HG03439 (cell line): Measurements from ENCODE around the gene SNAP47.

Source experiments
- ATAC-seq: cut with Tn5 transposase; IDR thresholded peaks from one replicate; pipeline ENCODE4 v1.9.1; 2021; ENCODE audit warnings: mild to moderate bottlenecking, moderate library complexity; ENCODE audit not compliant: unreplicated experiment

The SNAP47 gene

DNA sequence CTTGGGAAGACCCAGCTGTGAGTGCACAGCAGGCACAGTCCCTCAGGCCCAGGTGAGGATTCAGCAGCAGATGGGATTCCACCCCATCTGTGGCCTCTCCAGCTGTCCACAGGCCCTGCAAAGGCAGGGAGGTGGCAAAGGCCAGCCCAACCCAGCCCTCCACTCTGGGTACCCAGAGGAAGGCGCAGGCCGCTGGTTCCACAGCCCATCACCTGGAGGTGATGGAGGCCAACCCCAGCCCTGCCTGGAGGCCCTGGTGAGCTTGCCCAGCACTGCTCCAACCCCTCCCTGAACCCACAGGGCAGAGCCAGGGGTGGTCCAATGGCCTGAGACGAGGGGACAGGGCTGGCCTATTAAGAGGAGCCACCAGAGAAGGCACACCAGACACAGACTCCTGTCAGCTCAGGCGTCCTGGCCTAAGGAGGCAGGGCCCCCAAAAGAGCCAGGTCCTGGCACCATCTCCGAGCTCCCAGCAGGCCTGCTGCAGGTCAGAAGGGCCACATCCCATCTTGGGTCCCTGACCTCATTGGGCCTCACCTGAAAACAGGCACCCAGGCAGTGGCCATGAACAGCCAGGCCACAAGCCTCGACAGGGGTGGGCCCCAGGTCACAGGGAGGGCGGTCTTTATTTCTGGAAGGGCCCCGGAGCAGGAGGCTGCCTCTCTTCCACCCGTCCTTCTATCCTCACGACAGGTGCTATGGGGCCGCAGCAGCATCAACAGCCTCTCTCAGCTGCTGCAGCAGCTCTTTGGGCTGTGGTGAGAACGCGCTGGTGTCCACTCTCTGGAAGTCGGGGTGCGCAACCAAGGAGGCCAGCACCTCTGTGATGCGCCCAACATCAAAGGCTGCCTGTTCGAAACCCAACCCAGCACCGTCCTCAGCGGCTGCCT is 3.3 kb upstream of the SNAP47 start:
- no peak for ATAC-seq

DNA sequence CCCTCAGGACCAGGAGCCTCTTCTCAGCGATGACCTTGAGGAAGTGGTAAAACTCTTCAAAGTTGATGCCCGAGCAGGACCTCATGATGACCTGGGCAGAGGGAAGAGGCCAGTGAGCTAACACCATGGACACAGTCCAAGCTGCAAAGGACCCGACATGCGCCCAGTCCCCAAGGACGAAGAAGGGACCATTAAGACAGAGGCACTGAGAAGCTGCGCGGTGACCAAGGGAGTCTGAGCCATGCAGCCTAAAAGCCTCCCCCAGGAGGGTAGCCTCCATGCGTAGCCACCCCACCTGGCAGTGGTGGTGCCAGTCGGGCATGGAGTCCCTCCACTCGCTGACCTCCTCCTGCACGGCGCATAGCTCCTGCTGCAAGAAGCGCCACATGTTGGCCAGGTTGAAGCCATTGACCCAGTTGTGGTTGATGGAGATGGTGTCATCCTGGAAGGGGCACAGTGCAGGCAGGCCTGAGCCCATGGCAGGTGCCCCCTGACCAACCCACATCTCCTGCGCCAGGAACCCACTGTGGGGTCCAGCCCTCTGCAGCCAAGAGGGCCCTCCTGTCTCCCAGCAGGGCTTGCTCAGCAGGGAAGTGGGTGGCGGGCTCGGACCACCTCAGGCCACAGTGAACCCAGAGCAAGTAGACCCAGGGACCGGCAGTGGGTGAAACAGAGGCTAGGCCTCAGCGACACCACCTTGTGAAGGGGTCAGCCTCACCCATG is 2.5 kb upstream of the SNAP47 start:
- ATAC-seq = no peak

DNA sequence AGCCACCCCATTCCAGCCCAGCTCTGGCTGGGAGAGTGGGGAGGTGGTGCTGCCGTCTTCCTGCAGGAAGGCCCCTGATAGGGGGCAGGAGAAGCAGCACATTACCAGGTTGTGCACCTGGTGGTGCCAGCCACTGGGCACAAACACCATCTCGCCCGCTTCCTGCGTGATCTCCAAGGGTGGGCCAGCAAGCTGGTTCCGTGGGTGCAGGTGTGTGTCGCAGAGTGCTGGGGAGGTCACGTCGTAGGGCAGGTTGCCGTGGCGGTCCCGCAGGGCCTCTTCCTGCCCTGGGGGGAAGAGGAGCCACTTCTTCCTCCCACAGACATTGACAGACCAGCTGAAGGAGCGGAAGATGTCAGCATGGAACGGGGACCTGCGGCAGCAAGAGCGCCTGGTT is 1.9 kb upstream of the SNAP47 start:
- ATAC-seq = no peak

DNA sequence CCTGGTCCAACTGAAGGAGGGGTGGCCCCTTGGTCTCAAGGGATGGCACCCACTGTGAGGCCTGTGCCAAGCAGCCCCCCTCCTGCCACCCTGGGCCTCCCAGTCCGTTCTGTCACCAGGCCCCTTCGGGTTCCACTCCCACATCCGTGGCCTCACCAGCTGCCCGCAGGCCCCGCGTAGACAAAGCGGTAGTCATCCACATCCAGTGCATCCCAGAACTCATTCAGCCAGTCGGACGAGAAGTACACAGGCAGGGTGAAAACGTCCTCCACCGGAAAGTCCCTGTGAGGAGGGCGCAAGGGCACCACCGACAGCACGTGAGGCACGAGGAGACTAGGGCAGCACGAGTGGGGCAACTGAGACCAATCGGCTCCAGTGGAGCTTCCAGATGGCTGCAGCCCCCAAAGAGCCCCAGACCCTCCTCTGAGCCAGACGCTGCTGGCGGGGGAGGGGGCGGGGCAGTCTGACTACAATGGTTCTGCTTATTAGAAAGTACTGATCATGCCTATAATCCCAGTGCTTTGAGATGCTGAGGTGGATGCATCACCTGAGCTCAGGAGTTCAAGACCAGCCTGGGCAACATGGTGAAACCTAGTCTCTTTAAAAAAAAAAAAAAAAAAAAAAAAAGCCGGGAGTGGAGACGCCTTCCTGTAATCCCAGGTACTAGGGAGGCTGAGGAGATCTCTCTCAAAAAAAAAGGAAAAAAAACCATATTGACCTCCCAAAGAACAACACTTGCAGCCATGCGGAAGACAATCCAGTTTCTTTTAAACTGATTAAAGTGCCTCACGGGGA is 1.3 kb upstream of the SNAP47 start:
- ATAC-seq = no peak

- ATAC-seq = no peak
These were observed 734 bp upstream of the SNAP47 start for GRCh38 chr1:227734546-227734855.

GRCh38 chr1:227735539-227736285 is 477 bp downstream of the SNAP47 start:
- ATAC-seq = no peak

GRCh38 chr1:227736814-227737432 is 1.7 kb downstream of the SNAP47 start:
- no peak for ATAC-seq

DNA sequence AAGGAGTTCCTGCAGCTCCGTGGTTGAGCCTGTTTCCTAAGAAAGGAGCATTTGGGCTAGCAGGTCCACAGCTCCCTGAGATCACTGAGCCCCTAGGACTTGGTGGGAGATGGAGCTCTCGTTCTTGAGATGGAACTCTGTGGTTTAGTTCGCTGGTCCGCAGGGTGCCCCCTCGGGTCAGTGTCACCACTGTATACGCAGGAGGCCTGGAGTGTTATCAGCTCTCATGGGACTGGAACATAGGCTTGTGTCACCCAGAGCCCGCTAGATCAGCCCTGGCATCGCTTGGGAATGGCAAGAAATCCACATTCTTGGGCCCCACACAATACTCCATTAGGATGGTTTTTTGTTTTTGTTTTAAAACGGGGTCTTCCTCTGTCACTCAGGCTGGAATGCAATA is 3.6 kb downstream of the SNAP47 start:
- ATAC-seq = no peak

- no peak for ATAC-seq
These were observed 4.4 kb downstream of the SNAP47 start for GRCh38 chr1:227739636-227740035.

- ATAC-seq = no peak
These were observed 5.2 kb downstream of the SNAP47 start for GRCh38 chr1:227740401-227740960.

- no peak for ATAC-seq
These were observed 6.1 kb downstream of the SNAP47 start for GRCh38 chr1:227741166-227741870.

- no peak for ATAC-seq
These were observed 7.8 kb downstream of the SNAP47 start for GRCh38 chr1:227742738-227743715.

GRCh38 chr1:227744668-227745067 is 9.4 kb downstream of the SNAP47 start:
- ATAC-seq = no peak

GRCh38 chr1:227745568-227746265 is 10.5 kb downstream of the SNAP47 start:
- ATAC-seq = no peak

DNA sequence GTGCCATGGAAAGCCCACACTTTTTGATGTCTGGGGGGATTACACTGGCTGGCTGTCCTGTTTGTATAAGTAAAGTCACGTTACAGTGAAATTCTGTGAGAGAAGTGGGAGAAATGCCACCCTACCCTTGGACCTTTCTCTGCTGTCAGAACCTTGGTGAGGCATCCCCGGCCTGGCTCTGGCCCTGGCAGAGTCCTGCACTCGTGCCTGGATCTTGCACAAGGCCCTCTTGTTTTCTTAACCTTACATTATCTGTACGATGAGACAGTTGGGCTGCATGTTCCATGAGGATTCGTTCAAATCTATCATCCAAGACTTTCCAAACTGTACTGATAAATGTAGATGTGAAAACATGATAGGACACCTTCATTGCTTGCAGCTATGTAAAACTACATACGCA is 11.4 kb downstream of the SNAP47 start:
- ATAC-seq = no peak

DNA sequence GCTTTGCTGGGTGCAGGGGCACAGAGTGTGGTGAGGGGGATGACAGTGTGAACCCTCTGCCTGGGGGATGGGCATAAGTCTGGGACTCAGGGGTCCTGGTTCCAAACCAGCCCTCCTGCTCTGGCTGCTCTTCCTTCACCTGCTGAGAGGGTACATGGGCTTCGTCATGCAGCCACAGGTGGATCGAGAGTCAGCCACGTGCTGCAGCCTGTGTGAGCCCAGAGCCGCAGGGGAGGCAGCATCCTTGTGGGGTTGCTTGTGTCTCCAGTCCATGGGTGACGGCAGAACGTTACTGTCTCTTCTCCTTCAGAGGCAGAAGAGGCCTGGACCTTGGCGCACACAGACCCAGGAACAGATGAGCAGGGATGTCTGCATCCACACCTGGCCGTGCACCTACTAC is 12.1 kb downstream of the SNAP47 start:
- no peak for ATAC-seq

DNA sequence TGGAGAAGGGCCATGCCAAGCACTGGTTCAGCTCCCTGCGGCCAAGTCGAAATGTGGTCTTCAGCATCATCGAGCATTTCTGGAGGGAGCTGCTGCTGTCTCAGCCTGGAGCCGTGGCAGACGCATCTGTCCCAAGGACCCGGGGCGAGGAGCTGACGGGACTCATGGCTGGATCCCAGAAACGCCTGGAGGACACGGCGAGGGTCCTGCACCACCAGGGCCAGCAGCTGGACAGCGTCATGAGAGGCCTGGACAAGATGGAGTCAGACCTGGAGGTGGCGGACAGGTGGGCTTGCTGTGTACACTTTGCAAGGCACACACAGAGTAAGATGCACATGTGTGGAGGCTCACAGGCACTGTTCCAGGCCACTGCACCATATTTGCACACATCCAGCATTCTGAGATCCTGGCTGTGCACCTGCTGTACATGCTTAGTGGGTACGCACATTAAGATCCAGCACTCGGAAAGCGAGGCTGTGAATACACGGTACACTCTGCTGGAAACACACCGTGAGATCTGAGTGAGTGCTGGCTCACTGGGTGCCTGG is 12.8 kb downstream of the SNAP47 start:
- no peak for ATAC-seq
